H1 (cell line): ENCODE measurements around the gene CORT. TPM values are rescaled to one million over a fixed set of nuclear protein-coding genes. Genes with fewer than 3 reads are reported as not detected.

ENCODE experiments used
- CEBPB ChIP-seq: IDR thresholded peaks from 2 replicates; pipeline ENCODE4 v1.6.1; 2012; ENCODE audit warnings: low read depth, low read length
- EP300 ChIP-seq, 2 experiments: IDR thresholded peaks; 1 replicate in 1 of 2; 2 replicates in 1 of 2; pipeline ENCODE4 v1.6.1; 2011 to 2012; ENCODE audit warnings: low read depth in 2 of 2, low read length in 2 of 2, mild to moderate bottlenecking in 2 of 2, borderline replicate concordance in 1 of 2, inconsistent platforms in 1 of 2, moderate library complexity in 1 of 2
- GTF2F1 ChIP-seq: IDR thresholded peaks from 2 replicates; pipeline ENCODE4 v1.6.1; 2012; ENCODE audit warnings: low read depth, low read length, improper control_type of control experiment, borderline replicate concordance
- KDM4A ChIP-seq: IDR thresholded peaks from one replicate; pipeline ENCODE4 v1.7.1; 2012; ENCODE audit warnings: low read depth, mild to moderate bottlenecking, moderate library complexity, low read length, inconsistent platforms; ENCODE audit not compliant: severe bottlenecking
- MAFK ChIP-seq: IDR thresholded peaks from 2 replicates; pipeline ENCODE4 v1.6.1; 2012; ENCODE audit warnings: low read depth, mild to moderate bottlenecking, improper control_type of control experiment, low read length
- TBP ChIP-seq: IDR thresholded peaks from 2 replicates; pipeline ENCODE4 v1.6.1; 2011; ENCODE audit warnings: low read depth, low read length, improper control_type of control experiment
- polyA plus RNA-seq, 7 experiments: library from polyadenylated mRNA; depleted of rRNA in 3 of 7; stranded (reverse) in 5 of 7; unstranded in 2 of 7; fragments of >200 nt in 5 of 7; fragments of 200-250 nt in 2 of 7; gene quantifications; 1 replicate in 5 of 7; 2 replicates in 1 of 7; 4 replicates in 1 of 7; pipeline versions ENCODE4 v1.2.1 to v1.2.3, GENCODE V29; 2011 to 2013; ENCODE audit warnings: missing spikeins in 2 of 7, mixed read lengths in 2 of 7
- total RNA-seq: library from RNA; stranded (reverse); fragmentation: NEBNext Ultra II Directional; extraction: Animal tissue kit (Norgen Biotek cat#: 25700); gene quantifications from 2 replicates; pipeline ENCODE4 v1.2.1, GENCODE V29; 2021
- TF ChIP-seq, protein P1 (sequence below): fragments of 300-600 bp; sonication (generic); IDR thresholded peaks from 2 replicates; pipeline ENCODE4 v1.7.1; 2012; ENCODE audit warnings: low read length, moderate library complexity, mild to moderate bottlenecking, inconsistent platforms; ENCODE audit not compliant: insufficient replicate concordance
- TF ChIP-seq, protein P2 (sequence below): IDR thresholded peaks from 2 replicates; pipeline ENCODE4 v1.6.1; 2011; ENCODE audit warnings: low read length, improper control_type of control experiment

The CORT gene
- total and polyA plus RNA-seq, 2 of the 8 experiments (the other 6 are each of a cell fraction or from before 2014, with no cell fraction given) = 0.15 to 0.30 TPM

- TF ChIP-seq, protein P1, sequence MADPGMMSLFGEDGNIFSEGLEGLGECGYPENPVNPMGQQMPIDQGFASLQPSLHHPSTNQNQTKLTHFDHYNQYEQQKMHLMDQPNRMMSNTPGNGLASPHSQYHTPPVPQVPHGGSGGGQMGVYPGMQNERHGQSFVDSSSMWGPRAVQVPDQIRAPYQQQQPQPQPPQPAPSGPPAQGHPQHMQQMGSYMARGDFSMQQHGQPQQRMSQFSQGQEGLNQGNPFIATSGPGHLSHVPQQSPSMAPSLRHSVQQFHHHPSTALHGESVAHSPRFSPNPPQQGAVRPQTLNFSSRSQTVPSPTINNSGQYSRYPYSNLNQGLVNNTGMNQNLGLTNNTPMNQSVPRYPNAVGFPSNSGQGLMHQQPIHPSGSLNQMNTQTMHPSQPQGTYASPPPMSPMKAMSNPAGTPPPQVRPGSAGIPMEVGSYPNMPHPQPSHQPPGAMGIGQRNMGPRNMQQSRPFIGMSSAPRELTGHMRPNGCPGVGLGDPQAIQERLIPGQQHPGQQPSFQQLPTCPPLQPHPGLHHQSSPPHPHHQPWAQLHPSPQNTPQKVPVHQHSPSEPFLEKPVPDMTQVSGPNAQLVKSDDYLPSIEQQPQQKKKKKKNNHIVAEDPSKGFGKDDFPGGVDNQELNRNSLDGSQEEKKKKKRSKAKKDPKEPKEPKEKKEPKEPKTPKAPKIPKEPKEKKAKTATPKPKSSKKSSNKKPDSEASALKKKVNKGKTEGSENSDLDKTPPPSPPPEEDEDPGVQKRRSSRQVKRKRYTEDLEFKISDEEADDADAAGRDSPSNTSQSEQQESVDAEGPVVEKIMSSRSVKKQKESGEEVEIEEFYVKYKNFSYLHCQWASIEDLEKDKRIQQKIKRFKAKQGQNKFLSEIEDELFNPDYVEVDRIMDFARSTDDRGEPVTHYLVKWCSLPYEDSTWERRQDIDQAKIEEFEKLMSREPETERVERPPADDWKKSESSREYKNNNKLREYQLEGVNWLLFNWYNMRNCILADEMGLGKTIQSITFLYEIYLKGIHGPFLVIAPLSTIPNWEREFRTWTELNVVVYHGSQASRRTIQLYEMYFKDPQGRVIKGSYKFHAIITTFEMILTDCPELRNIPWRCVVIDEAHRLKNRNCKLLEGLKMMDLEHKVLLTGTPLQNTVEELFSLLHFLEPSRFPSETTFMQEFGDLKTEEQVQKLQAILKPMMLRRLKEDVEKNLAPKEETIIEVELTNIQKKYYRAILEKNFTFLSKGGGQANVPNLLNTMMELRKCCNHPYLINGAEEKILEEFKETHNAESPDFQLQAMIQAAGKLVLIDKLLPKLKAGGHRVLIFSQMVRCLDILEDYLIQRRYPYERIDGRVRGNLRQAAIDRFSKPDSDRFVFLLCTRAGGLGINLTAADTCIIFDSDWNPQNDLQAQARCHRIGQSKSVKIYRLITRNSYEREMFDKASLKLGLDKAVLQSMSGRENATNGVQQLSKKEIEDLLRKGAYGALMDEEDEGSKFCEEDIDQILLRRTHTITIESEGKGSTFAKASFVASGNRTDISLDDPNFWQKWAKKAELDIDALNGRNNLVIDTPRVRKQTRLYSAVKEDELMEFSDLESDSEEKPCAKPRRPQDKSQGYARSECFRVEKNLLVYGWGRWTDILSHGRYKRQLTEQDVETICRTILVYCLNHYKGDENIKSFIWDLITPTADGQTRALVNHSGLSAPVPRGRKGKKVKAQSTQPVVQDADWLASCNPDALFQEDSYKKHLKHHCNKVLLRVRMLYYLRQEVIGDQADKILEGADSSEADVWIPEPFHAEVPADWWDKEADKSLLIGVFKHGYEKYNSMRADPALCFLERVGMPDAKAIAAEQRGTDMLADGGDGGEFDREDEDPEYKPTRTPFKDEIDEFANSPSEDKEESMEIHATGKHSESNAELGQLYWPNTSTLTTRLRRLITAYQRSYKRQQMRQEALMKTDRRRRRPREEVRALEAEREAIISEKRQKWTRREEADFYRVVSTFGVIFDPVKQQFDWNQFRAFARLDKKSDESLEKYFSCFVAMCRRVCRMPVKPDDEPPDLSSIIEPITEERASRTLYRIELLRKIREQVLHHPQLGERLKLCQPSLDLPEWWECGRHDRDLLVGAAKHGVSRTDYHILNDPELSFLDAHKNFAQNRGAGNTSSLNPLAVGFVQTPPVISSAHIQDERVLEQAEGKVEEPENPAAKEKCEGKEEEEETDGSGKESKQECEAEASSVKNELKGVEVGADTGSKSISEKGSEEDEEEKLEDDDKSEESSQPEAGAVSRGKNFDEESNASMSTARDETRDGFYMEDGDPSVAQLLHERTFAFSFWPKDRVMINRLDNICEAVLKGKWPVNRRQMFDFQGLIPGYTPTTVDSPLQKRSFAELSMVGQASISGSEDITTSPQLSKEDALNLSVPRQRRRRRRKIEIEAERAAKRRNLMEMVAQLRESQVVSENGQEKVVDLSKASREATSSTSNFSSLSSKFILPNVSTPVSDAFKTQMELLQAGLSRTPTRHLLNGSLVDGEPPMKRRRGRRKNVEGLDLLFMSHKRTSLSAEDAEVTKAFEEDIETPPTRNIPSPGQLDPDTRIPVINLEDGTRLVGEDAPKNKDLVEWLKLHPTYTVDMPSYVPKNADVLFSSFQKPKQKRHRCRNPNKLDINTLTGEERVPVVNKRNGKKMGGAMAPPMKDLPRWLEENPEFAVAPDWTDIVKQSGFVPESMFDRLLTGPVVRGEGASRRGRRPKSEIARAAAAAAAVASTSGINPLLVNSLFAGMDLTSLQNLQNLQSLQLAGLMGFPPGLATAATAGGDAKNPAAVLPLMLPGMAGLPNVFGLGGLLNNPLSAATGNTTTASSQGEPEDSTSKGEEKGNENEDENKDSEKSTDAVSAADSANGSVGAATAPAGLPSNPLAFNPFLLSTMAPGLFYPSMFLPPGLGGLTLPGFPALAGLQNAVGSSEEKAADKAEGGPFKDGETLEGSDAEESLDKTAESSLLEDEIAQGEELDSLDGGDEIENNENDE = no peak
- TF ChIP-seq KDM4A = no peak
- TF ChIP-seq CEBPB = no peak
- TF ChIP-seq TBP = no peak
- no peak for TF ChIP-seq EP300 (IDR thresholded peaks at IDR 0.05; ENCODE audit: borderline replicate concordance in 1 of 2, low read depth in 2 of 2, low read length in 2 of 2)
- TF ChIP-seq MAFK = no peak
- TF ChIP-seq GTF2F1 = no peak
- TF ChIP-seq, protein P2, sequence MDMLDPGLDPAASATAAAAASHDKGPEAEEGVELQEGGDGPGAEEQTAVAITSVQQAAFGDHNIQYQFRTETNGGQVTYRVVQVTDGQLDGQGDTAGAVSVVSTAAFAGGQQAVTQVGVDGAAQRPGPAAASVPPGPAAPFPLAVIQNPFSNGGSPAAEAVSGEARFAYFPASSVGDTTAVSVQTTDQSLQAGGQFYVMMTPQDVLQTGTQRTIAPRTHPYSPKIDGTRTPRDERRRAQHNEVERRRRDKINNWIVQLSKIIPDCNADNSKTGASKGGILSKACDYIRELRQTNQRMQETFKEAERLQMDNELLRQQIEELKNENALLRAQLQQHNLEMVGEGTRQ = no peak
- TF ChIP-seq, all 59 proteins: peak for 0
Measured at GRCh38 chr1:10470043-10470442, 20.2 kb downstream of the CORT start (continued).
